ENCODE data around the gene GARIN3. TPM values are rescaled to one million over a fixed set of nuclear protein-coding genes. Genes with fewer than 3 reads are reported as not detected.

Gene GARIN3
- total RNA-seq, 2 donors from 2014 or later = not detected

DNA sequence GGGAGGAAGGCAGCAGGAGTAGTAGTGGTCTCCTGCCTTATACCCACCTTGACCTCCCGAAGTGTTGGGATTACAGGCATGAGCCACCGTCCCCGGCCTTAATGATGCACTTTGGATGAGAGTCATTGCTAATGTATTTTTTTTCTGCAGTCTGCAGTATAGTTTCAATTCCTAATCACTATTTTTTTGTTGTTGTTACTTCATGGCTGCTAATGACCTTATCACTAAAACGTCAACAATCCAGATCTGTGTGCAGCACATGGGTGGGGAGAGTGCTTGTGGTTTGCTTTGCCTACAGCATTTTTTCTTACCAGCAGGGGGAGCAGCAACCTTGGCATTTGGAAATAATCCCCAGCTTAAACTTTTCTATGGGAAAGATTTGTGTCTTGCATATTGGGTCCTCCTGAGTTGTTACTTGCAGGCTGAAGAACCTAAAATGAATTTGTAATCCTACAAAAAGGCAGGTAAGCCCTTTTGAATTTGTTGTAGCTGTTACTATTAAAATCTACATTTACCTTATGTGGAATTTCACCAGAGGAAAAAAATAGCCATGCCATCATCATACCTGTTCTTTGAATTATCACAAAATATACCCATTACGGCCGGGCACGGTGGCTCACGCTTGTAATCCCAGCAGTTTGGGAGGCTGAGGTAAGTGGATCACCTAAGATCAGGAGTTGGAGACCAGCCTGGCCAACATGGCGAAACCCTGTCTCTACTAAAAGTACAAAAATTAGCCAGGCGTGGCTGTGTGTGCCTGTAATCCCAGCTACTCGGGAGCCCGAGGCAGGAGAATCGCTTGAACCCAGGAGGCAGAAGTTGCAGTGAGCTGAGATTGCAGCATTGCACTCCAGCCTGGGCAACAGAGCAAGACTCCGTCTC lies 17.1 kb downstream of the GARIN3 start:
- Histone ChIP-seq H3K9me3 (no peaks in the 10 kb centered on the region), H3K4me3 (no peak overlapping the region), H3K4me1 (peaks cover 0 to 5% of the 10 kb centered on the region in 2 donors), H3K27me3 (no peaks in the 10 kb centered on the region), H3K27ac (no peak overlapping the region), H3K36me3 (no peaks in the 10 kb centered on the region)
- TF ChIP-seq, protein P1, sequence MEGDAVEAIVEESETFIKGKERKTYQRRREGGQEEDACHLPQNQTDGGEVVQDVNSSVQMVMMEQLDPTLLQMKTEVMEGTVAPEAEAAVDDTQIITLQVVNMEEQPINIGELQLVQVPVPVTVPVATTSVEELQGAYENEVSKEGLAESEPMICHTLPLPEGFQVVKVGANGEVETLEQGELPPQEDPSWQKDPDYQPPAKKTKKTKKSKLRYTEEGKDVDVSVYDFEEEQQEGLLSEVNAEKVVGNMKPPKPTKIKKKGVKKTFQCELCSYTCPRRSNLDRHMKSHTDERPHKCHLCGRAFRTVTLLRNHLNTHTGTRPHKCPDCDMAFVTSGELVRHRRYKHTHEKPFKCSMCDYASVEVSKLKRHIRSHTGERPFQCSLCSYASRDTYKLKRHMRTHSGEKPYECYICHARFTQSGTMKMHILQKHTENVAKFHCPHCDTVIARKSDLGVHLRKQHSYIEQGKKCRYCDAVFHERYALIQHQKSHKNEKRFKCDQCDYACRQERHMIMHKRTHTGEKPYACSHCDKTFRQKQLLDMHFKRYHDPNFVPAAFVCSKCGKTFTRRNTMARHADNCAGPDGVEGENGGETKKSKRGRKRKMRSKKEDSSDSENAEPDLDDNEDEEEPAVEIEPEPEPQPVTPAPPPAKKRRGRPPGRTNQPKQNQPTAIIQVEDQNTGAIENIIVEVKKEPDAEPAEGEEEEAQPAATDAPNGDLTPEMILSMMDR (IDR thresholded peaks at IDR 0.05) = peak; percentile 73 to 87
- DNase-seq (ENCODE audit: low spot score) = peak; percentile 77

DNA sequence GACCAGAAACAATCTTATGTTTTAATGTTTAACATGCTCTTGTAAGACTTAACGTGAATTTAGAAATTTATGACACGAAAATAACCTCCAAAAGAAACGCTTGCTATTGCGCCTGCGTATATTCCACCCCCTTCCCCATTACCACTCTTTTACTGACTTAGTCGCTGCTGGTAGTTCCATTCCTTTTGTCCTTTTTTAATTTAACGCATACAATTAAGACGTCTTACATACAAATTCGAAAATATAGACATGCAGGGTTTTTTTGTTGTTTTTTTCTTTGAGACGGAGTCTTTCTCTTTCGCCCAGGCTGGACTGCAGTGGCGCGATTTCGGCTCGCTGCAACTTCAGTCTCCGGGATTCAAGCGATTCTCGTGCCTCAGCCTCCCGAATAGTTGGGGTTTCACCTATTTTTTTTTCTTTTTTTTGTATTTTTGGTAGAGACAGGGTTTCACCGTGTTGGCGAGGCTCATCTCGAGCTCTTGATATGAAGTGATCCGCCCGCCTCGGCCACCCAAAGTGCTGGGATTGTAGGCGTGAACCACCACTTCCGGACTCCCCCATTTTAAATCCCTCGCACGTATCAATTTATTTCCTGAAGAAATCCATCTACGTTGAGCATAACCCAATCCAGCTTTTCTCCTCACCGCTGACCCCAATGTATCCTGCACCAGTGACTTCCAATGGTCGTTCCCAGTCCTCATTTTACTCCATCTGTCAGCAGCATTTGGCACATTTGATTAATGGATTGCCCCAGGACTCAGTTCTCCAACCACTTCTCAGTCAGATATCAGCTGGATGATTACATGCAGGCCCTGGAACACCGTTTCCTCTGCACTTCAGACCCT lies 22.7 kb downstream of the GARIN3 start:
- peak overlapping the region; percentile 68 to 99 for H3K4me3 ChIP-seq
- H3K4me1 ChIP-seq = peaks cover 0 to 13% of the 10 kb centered on the region in 2 donors
- peaks cover 10% of the 10 kb centered on the region for H3K36me3 ChIP-seq
- DNase-seq (ENCODE audit: low spot score) = peak; percentile 68
- no peaks in the 10 kb centered on the region for H3K9me3 ChIP-seq
- H3K27ac ChIP-seq = peak overlapping the region; percentile 85 to 93
- no peaks in the 10 kb centered on the region for H3K27me3 ChIP-seq
- TF ChIP-seq, protein P1 (IDR thresholded peaks at IDR 0.05) = peak in 1 of 2 donors; percentile 22

GRCh38 chr5:157142317-157143126 lies 23.5 kb downstream of the GARIN3 start, which contains the start of gene MED7:
Gene MED7, minus strand, starts transcription at chr5:157142865. Its CDS starts 3,434 bp downstream, at chr5:157139431.
- peaks cover 18% of the 10 kb centered on the region for H3K36me3 ChIP-seq
- no peaks in the 10 kb centered on the region for H3K27me3 ChIP-seq
- H3K27ac ChIP-seq = peak within 1 kb of the TSS; percentile 85 to 93
- H3K9me3 ChIP-seq = no peaks in the 10 kb centered on the region
- TF ChIP-seq, protein P1 (IDR thresholded peaks at IDR 0.05) = no peak
- H3K4me3 ChIP-seq = peak within 1 kb of the TSS; percentile 68 to 99
- H3K4me1 ChIP-seq = peaks cover 0 to 13% of the 10 kb centered on the region in 2 donors
- peak; percentile 97 for DNase-seq (ENCODE audit: low spot score)

DNA sequence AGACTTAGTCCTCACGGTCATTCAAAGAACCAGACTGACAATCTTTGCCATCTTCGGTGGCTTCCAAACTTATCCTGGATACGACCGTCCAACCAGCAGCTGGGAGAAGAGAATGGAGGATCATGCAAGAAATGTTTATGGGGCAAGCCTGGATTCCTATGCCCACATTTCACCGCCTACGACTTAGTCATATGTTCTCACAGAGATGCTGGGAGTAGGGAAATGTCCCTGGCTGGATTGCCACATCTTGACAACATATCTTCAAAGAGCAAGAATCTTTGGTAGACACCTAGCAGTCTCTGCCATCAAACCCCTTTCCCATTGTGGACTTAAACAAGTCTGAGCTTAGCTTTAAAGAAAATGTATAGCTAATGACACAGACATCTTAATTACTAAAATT lies 28.4 kb downstream of the GARIN3 start:
- Histone ChIP-seq H3K4me1 (peaks cover 0 to 13% of the 10 kb centered on the region in 2 donors), H3K36me3 (peaks cover 26% of the 10 kb centered on the region), H3K9me3 (no peaks in the 10 kb centered on the region), H3K27me3 (no peaks in the 10 kb centered on the region), H3K4me3 (no peak overlapping the region), H3K27ac (no peak overlapping the region)
- DNase-seq (ENCODE audit: low spot score) = no peak
- TF ChIP-seq, protein P1 (IDR thresholded peaks at IDR 0.05) = no peak

DNA sequence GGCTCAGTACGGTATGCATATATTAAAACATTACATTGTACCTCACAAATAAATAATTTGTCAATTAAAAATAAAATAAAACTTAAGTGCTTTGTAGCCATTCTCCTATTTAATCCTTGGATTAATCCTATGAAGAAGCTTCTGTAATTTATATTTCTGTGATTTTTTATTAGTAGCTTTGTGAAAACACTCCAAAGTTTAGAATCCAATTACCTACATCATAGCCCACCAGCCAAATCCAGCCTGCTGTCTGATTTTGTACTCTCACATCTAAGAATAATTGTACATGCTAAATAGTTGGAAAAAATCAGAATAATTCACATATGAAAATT lies 33.8 kb downstream of the GARIN3 start:
- Histone ChIP-seq H3K27ac (no peak overlapping the region), H3K9me3 (no peaks in the 10 kb centered on the region), H3K36me3 (peaks cover 5% of the 10 kb centered on the region), H3K4me3 (no peak overlapping the region), H3K4me1 (peaks cover 0 to 4% of the 10 kb centered on the region in 2 donors), H3K27me3 (no peaks in the 10 kb centered on the region)
- no peak for DNase-seq (ENCODE audit: low spot score)
- TF ChIP-seq, protein P1 (IDR thresholded peaks at IDR 0.05) = no peak

All from right atrium auricular region (tissue), 2 donors.